GM19452 (cell line): ENCODE results near the gene ARSJ.

Experiments
- ATAC-seq: cut with Tn5 transposase; IDR thresholded peaks from one replicate; pipeline ENCODE4 v1.9.1; 2021; ENCODE audit not compliant: unreplicated experiment

ARSJ gene

GRCh38 chr4:113990886-113991285 lies 11.4 kb upstream of the ARSJ start:
- no peak for ATAC-seq

- ATAC-seq, result no peak
Measured at GRCh38 chr4:113987382-113987941, 8.0 kb upstream of the ARSJ start.

DNA sequence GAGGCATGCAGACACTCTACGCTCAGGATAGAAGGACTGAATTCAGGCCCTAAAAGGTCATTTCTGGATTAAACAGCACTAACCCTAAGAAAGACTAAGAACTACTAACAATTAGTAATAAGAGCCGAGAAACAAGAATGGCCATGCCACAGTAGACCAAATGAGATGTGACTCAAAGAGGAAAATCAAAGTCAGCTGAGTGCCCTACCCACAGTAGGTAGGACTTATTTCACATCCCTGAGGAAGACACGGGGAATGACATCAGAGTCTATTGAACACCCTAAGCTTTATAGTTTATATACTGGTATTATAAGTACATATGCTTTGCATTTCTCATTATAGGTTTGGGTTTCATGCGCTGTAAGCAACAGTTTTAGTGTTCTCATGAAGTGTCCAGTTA lies 2.7 kb upstream of the ARSJ start:
- no peak for ATAC-seq

DNA sequence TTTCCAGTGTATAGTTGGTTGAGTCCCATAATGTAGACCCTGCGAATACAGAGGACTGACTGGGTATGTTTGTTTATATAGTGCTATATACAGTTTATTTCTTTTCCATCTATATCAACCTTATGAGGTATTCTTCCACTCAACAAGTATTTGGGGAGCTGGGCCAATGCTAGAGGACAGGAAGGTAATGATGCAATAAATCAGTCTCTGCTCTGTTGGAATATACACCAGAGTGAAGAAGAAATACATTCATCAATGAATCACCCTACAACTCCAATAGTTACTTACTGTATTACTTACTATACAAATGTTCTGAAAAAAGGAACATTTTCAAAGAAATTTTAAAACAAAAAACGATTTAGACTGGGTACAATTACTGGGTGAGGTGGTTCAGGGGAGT lies 2.1 kb upstream of the ARSJ start:
- no peak for ATAC-seq

DNA sequence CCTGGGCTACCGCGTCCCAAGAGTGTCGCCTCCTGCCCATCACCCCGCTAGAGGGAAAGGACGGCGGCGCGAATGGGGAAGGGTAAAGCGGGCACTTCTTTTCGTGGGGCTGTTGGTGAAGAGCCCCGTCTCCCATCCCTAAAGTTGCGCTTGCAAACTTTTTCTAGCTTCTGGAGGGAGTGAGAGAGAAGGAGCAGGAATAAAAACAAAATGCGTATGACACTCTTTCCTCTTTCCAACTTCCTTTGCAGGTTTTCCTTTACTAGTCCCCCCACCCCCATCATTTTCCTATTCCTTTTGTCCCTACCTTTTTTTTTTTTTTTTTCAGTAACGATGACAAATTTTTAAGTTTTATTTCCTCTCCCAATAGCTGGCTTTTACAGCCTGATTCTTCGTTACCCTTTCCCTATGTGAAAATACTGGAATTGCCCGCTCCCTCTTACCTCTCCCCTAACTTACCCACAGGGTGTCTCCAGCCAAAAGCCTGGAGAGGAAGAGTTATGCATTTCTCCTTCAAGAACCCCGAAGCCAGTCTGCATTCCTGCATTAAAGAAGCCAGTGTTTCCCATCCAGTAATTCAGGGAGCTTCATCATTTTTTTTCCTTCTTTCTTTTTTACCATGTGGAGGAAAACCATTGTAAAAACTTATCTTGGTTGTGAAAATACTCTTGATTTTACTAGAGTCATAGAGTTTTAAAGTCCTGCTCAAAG lies 613 bp upstream of the ARSJ start:
- no peak for ATAC-seq

DNA sequence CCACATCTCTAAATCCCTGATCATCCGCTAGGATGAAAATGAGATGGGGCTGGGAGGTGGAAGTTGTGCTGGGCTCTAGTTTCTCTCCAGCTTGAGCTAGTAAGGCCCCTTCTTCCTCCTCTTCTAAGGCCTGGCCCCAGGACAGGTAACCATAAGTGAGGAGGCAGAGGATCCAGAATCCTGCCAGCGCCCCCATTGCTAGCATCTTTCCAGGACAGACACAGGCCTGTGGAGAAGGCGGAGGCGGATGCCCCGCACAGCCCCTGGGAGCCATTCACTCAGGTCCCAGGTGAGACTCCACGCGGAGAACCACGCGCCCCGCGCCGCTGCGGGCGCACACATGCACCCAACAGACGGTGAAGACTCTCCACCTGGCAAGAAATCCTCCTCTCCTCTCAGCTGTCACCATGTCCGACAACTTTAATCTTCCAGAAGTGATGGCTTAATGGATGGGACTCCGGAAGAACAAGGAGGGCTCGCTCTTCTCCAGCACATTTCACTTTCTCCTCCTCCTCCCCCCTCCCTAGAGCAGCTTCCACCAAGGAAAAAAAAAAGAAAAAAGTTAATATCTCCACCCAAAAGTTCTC lies 793 bp downstream of the ARSJ start:
- ATAC-seq, result no peak

DNA sequence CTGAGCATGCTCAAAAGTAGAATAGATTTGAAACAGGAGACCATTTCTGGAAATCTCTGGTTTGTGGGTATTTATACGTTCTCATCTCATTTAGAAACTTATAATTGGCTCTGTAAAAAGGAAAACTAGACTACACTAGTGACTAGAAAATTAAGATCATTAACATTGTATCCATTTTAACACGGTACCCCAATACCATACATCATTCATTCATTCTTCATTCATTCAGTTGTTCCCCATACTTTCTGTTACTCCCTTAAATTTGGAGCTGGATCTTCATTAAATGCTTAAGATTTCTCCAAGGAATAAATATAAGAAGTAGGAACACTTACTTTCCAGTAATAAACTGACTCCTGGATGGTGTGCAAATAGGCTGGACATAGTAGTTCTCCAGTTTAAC lies 1.3 kb downstream of the ARSJ start:
- ATAC-seq, result no peak

- ATAC-seq, result no peak
Measured at GRCh38 chr4:113977526-113977855, 2.0 kb downstream of the ARSJ start.

DNA sequence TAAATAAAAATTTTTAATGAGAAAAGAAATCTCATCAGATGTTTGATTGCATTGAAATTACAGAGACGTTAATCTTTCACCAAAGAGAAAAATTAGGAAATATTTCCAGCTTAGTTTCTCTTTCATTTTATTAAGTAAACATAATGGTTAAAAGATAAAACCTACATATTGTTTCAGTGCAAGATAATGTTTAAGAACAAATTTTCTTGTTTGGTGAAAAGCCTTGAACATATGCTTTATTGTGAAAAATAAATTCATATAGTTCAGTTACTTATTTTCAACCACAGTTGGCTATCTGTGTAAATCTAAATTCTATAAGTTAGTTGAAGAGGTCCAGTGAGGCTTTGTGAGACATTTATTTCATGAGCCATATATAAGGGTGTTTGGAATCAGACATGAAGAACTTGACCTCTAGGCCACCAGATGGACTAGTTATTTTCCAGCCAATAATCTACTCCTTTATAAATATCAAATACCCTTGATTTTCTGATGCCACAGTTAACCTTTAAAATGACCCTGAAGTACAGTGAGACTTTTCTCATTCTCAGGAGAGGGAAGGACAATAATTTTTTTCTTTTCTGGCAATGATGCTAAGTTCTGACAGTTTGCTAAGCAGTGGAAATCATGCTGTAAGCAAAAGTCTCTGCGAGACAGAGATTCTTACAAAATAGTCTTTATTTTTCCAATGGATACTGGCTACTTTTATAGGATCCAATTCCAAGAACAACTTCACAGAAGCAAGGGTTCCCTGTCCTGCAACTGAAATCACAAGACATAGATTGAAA lies 2.5 kb downstream of the ARSJ start:
- no peak for ATAC-seq

DNA sequence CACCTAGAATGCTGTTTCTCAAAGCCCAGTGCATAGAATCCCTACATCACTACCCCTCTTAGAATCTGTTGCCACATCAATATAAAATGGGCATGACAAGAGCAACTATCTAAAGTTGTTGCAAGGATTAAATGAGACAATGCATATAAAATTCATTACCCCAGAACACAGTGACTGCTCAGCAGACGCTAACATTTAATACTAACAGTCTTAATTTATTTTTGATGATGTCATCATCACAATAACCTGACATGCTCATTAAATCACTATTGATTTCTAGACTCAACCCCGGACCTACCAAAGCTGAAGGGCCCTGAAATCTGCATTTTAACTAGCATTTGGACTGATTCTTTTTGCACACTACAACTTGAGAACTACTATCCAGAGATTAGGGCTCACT lies 3.9 kb downstream of the ARSJ start:
- ATAC-seq, result no peak

DNA sequence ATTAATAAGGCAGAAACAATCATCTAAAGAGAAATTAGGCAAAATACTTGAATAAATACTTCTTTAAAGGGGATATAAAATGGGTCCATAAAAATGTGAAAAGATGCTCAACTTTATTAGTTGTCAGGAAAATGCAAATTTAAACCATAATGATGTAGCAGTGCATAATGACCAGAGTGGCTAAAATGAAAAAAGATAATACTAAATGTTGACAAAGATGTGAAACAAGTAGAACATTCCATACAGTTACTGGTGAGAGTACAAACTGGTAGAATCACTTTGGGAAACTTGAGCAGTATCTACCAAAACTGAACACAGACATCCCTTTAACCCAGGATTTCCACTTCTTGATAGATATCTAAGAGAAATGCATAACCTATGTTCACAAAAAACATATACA lies 5.0 kb downstream of the ARSJ start:
- no peak for ATAC-seq

DNA sequence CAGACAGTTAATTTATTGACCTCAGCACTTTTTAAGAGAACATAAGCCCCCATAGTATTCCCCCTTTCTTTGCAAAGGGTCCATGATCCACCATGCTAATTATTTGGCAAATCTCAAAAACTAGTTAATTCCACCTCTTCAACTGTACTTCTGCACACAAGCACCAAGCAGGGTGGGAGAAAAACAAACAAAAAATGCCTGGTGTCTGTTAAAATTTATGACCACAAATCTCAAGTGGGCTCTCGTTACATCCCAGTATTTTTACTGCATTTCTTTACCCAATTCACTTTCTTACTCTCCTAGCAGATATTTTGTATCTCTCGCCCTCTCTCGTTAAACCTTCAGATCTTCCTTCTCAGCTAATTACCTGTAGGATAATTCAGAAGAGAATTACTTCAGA lies 6.1 kb downstream of the ARSJ start:
- no peak for ATAC-seq

DNA sequence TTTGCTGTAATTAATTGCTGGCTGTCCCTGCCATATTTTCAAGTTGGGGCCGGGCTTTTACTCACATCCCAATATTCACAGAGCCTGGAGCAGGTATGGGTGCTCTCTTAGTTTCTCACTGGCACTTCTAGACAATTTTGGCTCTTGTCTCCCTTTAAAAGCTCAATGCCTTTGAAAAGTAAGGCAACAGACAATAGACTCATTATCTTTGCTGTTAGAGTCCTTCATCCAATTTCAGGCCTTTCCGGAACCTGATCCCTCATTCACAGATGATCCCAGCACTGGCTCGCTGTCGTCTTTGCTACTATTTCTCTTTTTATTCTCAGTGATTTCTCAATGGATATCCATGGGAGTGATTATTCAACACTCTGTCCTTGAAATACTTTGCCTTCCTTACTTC lies 6.7 kb downstream of the ARSJ start:
- ATAC-seq, result no peak

DNA sequence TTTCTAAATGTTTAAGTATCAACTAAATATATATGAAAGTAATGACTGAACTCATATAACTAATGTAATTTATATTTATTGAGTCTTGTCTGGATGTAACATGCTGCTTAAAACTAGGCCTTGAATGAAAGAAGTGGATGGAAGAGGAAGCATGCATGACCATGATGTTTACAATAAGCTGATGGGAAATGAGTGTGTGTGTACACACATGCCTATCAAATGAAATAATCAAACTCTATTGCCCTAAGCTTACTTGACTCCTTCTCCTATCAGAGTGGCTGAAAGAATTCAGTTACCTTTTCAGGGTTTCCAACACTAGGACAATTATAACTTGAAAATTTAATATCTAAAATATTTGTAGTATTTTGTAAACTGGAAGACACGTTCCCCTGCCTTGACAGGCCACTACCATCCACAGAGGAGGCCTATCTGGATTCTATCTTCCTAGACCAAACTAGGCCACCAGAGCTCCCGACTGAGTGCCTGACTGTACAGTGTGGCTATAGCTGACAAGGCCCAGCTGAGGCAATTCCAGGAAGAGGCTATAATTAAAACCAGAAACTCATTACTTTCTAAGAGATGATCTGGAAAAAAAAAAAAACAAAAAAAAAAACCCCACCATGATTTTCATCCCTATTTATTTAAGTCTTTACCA lies 7.6 kb downstream of the ARSJ start:
- ATAC-seq, result no peak

- no peak for ATAC-seq
Measured at GRCh38 chr4:113969709-113970334, 9.6 kb downstream of the ARSJ start.

- ATAC-seq, result no peak
Measured at GRCh38 chr4:113968473-113968872, 11.0 kb downstream of the ARSJ start.

DNA sequence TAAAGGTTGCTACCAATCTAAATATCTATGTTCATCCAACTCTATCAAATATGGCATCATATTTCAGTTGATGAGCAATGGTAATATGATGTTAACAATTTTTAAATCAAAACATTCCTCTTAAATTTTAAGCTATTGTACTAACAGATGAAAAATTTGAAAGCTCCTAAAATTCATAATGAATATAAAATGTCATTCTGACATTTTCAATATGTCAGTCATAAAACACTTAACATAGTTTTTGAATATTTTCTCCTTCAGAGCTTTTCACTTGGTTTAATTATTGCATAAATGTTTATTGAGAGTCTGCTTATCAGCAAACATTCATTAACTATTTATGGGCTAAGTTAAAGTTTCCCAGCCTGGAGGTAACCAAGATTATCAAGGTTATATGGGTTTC lies 11.8 kb downstream of the ARSJ start:
- no peak for ATAC-seq

GRCh38 chr4:113962719-113963265 lies 16.7 kb downstream of the ARSJ start:
- no peak for ATAC-seq

DNA sequence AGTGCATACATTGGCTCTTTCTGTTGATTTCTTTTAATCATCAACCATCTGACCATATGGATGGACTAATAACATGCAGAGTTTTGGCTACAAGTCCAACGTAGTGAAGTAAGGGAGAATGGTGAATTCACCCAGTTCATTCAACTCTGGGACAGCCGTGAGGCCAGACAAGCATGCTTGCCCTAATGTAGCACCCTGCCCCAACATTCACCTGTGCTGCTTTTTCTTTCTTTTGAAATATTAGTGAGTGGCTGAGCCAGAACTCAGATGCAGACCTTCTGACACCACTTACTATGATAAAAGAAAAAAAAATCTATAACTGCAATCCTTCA lies 17.5 kb downstream of the ARSJ start:
- ATAC-seq, result no peak

GRCh38 chr4:113960684-113961321 lies 18.6 kb downstream of the ARSJ start:
- ATAC-seq, result no peak

- no peak for ATAC-seq
Measured at GRCh38 chr4:113959539-113959937, 19.9 kb downstream of the ARSJ start.
